PFSK-1 (cell line): Measurements from ENCODE around the gene CORO2B.

ENCODE experiments used
- POLR2AphosphoS5 ChIP-seq: IDR thresholded peaks from 2 replicates; pipeline ENCODE4 v1.6.1; 2012; ENCODE audit warnings: low read depth, mild to moderate bottlenecking, control low read depth, low read length, moderate library complexity
- REST ChIP-seq, 2 experiments: IDR thresholded peaks; 2 replicates each; pipeline versions ENCODE4 v1.6.1 to v1.8.0; 2011 to 2012; ENCODE audit warnings: low read depth in 2 of 2, low read length in 2 of 2, control low read depth in 1 of 2, inconsistent platforms in 1 of 2, mild to moderate bottlenecking in 1 of 2, moderate library complexity in 1 of 2; ENCODE audit not compliant: insufficient read depth in 1 of 2
- TAF1 ChIP-seq: IDR thresholded peaks from 2 replicates; pipeline ENCODE4 v1.6.1; 2012; ENCODE audit warnings: low read length, control low read depth, borderline replicate concordance; ENCODE audit not compliant: insufficient read depth

- TF ChIP-seq REST (IDR thresholded peaks at IDR 0.05; ENCODE audit: insufficient read depth in 1 of 2, low read depth in 2 of 2, low read length in 2 of 2), result no peak
- TF ChIP-seq POLR2AphosphoS5, result no peak
- no peak for TF ChIP-seq TAF1
Measured at GRCh38 chr15:68634122-68634482, 55.3 kb downstream of the CORO2B start.
